Esophagus mucosa (tissue), 1 donor: Measurements from ENCODE around the gene SPAG6. TPM values are rescaled to one million over a fixed set of nuclear protein-coding genes. Genes with fewer than 3 reads are reported as not detected.
A peak's percentile ranks its signal among the peaks of the same experiment; 100 is the strongest.
"Not testable (repeated sequence)": the region's sequence is repeated elsewhere in the genome, so short reads cannot be mapped to it uniquely, and the experiment has no call there.

Experiments used
- ATAC-seq: fragments of 200-7000 bp; cut with Tn5 transposase; one replicate; pipeline ENCODE4 v1.9.1; 2020
- total RNA-seq: library from RNA; stranded (reverse); gene quantifications from one replicate; pipeline ENCODE4 v1.2.4, GENCODE V29; 2023
- donor health status: DM: yes; HTN: yes; CAD: no.

The SPAG6 gene
- total RNA-seq, 1 donor from 2014 or later = not detected

DNA sequence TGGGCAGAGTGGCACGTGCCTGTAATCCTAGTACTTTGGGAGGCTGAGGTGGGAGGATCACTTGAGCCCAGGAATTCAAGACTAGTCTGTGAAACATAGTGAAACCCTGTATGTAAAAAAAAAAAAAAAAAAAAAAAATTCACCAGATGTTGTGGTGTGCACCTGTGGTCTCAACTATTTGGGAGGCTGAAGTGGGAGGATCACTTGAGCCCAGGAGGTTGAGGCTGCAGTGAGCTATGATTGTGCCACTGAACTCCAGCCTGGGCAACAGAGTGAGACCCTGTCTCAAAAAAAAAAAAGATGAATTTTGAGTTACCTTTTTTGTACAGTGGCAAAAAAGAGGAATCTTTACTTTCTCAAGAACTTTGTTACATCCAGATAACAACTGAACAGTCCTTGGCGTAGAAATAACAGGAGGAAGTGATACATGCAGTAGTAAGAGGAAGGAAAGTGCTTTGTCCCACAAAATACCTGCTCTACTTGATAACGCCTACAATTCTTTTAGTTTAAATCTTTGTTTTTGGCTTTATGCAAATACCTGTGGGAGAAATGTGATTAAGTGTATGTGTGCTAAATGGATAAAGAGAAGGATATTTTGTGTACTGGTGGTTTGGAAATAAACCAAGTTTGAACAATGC is 29.3 kb downstream of the SPAG6 start:
- no peak for ATAC-seq

DNA sequence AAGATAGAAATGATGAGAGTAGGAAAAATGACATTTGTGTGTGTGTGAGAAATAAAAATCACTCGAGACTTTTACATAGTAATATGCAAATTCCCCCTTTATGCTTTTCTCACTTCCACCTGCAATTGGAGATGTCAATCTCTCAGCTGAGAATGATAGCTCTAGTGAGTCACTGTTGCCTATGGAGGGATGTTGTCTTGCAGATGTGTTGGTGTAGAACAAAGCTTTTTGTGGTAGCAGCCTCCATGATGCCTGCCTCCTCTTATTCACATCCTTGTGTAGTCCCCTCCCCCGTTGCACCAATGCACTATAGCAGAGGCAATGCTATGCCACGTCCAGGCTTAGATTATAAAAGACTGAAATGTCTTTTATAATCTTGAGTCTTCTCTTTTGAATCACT is 33.8 kb downstream of the SPAG6 start:
- no peak for ATAC-seq

DNA sequence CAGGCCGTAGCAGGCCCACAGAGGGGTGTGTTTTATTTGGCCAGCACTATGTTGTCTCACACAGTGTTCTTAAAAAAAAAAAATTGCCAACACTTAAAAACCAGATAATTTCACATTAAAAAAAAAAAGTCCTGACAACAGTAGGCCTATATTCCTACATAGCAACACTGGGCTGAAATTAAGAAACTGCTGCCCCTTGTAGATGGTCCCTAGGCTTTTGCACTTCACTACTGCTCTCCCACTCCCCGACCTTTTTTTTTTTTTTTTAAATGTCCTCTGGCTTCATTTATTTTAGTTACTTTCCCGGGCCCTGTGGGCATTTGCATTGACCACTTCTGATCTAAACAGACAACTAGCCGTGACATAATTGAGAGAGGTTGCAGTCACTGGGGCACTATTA is 36.0 kb downstream of the SPAG6 start:
- ATAC-seq = no peak

DNA sequence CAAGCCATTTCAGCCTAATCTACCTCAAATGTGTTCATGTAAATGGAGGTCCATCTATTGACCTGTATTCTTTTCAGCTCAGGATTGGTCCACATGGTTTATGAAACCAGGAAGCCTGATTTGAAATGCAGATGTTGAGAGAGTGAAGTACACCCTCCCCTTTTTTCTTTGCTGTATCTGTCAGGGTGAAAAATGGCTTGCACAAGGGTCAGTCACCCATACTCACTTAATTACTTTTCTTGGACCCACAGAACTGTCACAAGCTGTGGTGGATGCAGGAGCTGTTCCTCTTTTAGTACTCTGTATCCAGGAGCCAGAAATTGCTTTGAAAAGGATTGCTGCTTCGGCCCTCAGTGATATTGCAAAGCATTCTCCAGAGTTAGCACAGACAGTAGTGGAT is 41.2 kb downstream of the SPAG6 start:
- ATAC-seq = no peak

DNA sequence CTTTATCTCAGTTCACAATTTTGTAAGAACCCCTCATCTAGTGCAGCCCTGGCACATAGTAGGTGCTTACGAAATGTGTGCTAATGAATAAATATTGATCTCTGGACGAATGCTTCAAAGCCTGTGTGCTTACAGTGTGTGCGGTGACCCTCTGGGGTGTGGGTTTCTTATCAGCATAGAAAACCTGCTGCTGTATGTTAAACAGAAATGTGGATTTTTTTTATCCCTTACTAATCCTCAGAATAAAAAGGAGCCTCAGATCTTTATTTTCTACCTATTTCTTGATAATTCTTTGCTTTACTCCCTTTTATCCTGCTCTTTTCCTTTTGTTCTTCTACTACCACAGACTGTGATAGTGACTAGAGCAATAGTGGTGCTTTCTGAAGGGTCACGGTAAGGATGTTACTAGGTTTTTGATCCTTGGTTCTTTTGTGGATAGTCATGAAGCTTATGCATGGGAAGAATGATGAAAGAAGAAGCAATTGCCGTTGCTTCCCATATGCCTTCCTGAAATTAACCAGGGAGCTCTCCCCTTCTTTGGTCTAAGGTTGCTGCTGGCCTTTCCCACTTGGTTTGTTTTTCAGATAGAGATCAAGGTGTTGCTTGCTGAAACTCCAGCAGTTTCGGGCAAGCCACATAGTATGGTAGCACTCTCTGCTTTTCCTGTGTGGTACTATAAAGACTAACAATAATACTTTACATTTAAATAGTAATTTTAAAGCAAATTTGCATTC is 44.7 kb downstream of the SPAG6 start:
- ATAC-seq = no peak

DNA sequence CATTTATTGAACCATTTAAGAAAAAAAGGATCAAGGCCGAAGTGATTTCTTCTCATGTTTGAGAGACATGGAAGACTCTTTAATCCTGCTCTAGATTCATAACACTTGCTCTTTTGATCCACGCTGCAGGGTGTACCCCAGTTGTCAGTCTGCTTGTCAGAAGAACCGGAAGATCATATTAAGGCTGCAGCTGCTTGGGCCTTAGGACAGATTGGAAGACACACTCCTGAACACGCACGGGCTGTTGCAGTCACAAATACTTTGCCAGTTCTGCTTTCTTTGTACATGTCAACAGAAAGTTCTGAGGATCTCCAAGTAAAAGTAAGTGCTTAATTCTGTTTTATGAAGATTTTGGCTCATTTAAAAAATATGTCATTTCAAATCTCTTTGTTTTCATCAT is 46.3 kb downstream of the SPAG6 start:
- ATAC-seq = no peak

DNA sequence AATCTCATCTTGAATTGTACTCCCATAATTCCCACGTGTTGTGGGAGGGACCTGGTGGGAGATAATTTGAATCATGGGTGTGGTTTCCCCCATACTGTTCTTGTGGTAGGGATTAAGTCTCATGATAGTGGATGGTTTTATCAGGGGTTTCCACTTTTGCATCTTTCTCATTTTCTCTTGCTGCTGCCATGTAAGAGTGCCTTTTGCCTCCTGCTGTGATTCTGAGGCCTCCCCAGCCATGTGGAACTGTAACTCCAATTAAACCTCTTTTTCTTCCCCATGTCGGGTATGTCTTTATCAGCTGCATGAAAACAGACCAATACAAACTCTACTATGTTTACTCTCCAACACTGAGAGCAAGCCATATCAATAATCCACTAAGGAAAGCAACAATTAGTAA is 50.9 kb downstream of the SPAG6 start:
- not testable (repeated sequence) for ATAC-seq

DNA sequence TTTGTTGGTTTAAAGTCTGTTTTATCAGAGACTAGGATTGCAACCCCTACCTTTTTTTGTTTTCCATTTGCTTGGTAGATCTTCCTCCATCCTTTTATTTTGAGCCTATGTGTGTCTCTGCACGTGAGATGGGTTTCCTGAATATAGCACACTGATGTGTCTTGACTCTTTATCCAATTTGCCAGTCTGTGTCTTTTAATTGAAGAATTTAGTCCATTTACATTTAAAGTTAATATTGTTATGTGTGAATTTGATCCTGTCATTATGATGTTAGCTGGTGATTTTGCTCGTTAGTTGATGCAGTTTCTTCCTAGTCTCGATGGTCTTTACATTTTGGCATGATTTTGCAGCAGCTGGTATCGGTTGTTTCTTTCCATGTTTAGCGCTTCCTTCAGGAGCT is 61.6 kb downstream of the SPAG6 start:
- not testable (repeated sequence) for ATAC-seq

DNA sequence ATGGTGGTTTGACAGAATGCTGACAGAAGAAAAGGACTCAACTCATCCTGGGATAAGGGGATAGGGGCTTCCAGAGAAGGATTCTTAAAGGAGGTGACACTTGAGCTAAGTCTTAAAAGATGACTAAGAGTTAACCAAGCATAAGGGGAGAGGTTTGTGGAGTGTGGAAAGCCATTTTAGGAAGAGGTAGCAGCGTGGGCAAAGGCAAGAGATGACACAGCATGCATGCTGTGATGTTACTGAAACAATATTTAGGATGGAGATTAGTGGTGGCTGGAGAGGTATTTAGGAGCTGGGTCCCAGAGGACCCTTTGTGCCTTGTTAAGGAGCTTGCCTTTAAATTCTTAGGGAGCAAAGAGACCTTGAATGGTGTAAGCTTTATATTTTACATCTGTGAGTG is 65.1 kb downstream of the SPAG6 start:
- no peak for ATAC-seq

DNA sequence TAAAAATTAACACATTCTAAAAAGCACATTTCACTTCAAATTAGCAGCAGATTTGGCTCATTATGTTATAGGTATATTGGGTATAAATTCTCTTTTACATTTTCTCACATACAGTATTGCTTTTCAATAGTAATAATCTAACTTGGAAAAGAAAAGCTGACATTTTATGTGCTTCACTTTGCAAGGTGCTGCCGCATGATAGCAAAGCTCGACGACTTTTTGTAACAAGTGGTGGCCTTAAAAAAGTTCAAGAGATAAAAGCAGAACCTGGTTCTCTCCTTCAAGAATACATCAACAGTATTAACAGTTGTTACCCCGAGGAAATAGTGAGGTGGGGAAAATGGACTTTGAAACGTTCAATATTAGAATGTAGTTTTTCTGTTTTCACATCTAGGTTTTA is 65.5 kb downstream of the SPAG6 start:
- no peak for ATAC-seq

DNA sequence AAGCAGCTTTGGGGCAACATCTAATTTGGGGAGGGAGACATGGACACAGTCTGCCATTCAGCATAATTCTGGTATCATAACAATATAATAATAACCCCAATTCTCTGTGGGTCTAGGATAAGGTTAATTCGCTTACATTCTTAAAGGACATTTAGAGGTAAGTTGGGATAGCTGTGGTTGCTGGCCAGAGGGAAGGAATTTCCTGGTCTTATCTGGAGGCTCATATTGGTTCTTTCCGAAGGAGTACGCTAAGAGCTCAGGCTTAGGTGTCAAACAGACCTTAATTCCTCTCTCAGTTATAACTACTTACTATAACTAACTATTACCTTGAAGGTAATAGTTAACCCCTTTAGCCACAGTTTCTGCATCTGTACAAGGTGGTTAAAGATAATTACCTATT is 68.8 kb downstream of the SPAG6 start:
- ATAC-seq = no peak

DNA sequence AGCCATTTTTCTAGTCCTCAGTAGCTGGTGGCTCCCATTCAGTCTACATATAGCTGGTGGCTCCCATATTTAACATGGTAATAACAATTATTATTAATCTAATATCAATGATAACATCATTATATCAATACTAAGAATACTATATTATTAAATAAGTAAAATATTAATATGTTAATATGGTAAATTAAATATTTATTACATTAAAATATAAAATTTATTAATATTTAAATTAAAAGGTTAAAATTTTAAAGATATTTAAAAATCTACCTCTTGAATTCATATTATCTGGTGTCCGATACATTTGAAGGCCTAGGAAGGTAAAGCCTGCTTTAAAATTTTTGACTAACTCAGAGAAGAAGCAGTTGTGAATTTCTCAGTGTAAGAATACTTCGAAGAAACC is 69.8 kb downstream of the SPAG6 start:
- ATAC-seq = no peak

DNA sequence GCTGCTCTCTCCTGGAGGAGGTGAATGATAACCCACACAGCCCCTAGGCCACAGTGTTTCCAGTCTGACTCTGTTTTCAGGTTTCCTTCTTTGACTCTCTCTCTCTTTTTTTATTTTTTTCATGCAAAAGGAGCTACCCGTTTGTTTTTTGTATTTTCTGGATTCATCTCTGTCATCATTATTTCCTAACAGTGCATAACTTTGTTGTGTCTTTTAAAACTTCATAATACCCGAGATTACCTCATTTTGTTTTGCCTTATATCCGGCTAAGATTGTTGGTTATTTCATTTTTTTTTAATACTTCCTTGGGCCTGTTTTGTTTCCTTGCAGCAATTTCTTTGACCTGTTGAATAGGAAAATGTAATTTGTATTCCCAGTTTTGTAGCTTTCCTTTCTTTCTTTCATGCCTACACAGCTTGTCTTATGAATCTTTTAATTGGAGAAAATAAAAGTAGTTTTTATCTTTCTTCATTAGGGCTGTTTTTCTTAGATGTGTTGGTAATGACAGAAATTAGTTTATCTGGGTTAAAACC is 72.5 kb downstream of the SPAG6 start:
- no peak for ATAC-seq

DNA sequence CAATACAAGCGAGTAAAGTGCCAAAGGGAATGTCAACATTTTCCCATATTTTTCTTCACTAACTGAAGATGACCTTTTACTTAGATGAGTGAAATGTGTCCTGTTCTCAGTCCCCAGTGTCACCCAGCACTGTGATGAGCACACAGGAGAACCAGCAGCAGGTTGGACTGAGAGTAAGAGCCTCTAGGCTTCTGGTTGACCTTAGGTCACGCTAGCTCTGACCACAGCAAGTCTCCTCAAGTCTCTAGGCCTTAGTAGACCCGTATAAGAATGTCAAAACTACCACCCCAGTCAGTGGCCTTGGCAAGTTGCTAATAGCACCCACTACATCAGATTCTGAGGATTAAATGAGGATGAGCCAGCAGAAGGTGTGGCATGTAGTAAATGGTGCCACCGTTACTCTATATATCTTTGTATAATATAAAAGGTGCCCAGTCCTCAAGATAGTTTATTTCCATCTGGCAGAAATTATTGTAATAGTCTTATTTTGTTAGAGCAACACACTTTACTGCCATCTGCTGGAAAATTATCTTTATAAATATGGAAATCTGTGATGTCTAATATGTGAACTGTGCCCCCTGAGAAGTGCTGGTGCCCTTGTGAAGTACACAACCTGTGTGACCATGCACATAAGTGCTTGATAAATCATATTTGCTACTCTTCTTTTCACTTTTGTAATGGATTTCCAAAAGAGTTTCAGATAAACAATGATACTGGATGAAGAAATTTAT is 75.7 kb downstream of the SPAG6 start:
- ATAC-seq = no peak

DNA sequence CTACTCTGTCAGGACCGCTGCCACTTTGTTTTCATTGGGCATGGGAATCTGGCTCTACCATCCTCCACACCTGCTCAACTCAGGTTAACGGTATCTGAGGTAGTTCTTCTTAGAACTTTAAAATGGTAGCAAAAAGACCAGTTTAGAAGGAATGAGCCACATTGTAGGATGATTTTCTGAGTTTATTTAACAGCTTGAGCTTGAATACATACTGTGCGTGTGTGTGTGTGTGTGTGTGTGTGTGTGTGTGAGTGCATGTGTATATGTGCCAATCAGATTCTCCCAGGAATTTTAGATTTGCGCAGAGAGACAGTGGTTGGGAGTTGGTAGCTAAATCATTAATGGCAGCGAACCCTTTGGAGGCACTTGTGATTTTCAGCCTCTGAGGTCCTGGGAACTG is 81.4 kb downstream of the SPAG6 start:
- ATAC-seq = no peak

DNA sequence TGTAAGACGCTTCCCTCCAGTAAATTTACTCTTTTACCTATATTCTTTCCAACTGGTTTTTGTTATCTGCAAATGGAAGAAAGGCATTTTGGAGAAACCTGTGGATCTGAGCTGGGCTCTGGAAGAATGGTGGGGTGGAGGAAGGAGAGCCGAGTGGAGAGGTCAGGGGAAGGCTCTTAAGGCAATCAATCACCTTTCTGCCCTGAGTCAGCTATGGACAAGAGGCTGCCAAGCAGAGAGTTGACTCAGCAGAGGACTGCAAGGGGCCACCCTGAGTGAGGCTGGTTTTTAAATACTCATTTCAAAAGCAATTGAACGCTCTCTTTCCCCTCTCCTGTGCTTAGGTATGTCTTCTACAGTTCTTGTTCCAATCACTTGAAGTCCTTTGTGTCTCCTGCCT is 81.8 kb downstream of the SPAG6 start:
- ATAC-seq = peak; percentile 35

DNA sequence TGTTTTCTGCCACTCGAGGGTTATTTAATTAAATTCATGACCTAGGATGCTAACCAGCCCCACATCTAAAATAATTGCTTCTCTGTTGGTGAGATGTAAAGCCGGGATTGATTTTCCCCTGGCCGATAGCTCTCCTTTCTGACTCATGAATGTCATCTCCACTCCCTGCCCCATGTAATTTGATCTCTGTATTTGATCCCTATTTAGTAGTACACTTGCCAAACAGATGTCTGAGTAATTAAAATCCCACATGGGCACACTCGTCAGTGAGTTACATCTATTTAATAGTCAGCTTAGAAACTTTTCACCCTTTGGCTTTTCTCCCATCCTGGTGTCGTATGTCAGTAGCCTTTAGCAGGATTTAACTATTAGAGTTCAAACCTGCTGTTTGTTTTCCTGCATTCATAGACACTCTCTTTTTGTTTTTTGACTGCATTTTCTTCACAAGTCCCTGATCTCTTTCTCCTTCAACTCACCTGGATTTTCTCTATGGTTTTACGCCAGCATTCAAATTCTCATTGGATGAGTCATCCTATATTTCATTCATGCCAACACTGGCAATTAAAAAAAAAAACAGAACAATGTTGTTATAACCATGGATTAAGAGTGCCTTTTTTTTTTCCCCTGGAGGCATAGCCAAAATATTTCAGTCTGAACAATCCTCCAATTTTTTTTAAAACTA is 82.7 kb downstream of the SPAG6 start:
- peak; percentile 76 for ATAC-seq

DNA sequence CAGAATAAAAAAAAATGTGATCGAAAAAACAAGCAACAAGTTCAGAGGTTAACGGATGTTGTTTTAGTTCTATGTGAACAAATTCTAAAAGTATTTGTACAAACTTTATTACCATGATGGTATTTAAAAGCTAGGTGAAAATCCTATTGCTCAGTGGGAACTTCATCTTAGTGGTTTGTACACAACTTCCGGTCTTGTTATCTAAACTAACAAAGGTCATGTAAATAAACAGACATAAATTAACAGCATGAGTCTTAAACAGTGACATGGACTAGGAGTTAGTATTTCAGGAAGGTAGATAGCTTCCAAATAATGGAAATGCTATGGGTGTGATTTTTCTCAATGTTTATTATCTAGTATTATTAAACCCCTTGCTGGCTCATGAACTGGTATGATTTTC is 83.8 kb downstream of the SPAG6 start:
- no peak for ATAC-seq

DNA sequence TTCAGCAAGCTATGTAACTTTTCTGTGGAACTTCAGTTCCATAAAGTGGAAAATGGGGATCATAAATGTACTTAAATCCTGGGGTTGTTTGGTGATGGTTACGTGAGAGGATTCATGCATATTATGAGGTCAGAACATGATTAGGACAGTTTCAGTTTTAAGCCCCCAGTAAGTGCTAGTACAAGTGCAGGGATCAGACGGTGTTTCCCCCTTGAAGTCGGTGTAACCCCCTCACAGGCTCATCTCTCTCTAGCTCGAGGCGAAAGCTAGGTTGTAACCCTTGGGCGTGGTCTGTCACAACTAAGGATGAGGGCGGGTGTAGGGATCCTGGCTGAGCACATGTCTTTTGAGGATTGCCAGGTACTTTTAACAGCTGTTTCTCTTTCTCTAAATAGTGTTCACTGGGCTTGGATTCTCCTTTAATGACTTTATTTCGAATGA is 84.7 kb downstream of the SPAG6 start:
- ATAC-seq = no peak

DNA sequence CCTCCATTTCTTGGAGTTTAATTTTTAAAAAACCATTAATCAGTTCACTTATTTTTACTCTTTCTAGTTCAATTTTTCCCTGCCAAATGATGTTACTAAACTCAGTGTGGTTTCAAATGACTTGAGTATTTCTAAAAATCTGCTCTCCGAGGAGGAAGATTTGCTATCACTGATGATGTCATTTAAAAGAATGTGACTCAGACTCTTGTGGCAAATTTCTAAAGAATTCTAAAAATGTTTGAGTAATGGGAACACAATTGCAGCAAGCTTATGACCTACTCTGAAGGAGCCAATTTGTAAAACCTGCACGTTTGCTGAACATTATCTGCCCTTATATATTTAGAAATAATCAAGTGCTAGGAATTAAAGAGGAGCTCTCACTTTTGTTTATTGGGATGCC is 88.6 kb downstream of the SPAG6 start:
- ATAC-seq = no peak

DNA sequence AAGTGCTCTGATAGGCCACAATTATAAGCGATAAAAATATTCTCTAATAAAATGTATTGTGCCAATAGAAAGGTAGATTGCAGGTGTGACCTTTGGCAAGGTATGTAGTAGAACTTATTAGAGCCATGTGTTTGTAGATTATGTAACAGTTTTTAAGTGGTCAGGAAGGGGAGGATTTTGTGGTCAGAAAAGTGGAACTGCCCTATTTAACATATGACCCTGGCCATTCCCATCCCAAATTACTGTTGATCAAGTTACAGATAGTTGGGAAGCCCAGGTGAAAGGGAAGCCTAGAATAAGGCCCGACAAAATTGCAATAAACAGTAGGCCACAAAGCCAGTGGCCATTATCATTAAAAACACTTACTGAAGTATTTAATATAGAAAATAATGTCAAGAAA is 89.2 kb downstream of the SPAG6 start:
- no peak for ATAC-seq

DNA sequence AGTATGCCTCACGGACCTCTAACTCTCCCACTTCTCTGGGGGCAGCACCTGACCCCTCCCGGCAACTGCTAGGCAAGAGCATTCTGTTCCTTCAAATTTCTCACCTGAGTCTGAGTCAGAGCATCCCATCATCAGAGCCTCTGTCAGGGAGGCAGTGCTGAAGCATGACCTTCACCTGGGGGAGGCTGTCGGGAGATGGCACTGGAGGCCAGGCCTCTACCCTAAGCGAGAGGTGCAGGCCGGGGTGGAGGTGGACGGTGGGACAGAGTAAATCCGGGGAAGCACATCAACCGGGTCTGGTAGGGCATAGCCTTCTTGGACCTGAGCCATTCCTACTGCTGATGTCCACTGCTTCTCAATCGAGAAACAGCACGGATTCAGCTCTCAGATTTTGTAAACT is 90.4 kb downstream of the SPAG6 start:
- ATAC-seq = no peak

DNA sequence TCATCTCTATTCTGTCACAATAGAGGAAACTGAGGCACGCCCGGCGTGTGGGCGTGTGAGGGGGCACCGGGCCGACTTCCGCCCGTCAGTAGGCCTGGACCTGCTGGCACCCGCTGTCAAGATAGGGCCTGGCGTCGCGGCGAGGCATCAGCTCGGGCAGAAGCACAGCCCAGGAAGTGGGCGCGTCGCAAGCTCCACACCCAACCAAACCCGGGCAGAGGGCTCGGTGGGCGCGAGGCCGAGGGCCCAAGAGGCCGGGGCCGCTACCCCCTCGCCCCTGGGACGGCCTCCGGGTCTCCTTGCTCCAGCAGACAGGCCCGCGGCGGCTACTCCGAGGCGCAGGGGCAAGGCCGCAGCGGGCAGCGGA is 91.2 kb downstream of the SPAG6 start:
- peak; percentile 67 for ATAC-seq
